Natural killer cell (primary cell): ENCODE data around the gene CAMTA1. TPM values are rescaled to one million over a fixed set of nuclear protein-coding genes. Genes with fewer than 3 reads are reported as not detected.

Source experiments
- ATAC-seq, 3 donors: fragments of 150-1000 bp in 2 of 3; fragments of 200-7000 bp in 1 of 3; cut with Tn5 transposase; 1 replicate in 1 of 3; 2 replicates in 2 of 3; pipeline ENCODE4 v1.10.0; 2021; ENCODE audit warnings: mild to moderate bottlenecking in 2 of 3, moderate library complexity in 2 of 3
- DNase-seq, 2 donors: peaks; one replicate each; pipeline versions ENCODE4 v3.0.0 to v3.0.0-alpha.2; 2013 to 2021; ENCODE audit warnings: mixed read lengths in 1 of 2
- H3K27ac ChIP-seq: one replicate; pipeline ENCODE4 v1.5.1; 2013; ENCODE audit warnings: mild to moderate bottlenecking, low read length
- H3K27me3 ChIP-seq: one replicate; pipeline ENCODE4 v1.6.1; 2013; ENCODE audit warnings: low read length; ENCODE audit not compliant: control insufficient read depth, insufficient read depth
- H3K36me3 ChIP-seq: one replicate; pipeline ENCODE4 v1.6.1; 2013; ENCODE audit warnings: low read length; ENCODE audit not compliant: control insufficient read depth, insufficient read depth
- H3K4me1 ChIP-seq: one replicate; pipeline ENCODE4 v1.6.1; 2013; ENCODE audit warnings: low read length; ENCODE audit not compliant: control insufficient read depth, insufficient read depth
- H3K4me3 ChIP-seq: one replicate; pipeline ENCODE4 v1.5.1; 2013; ENCODE audit warnings: low read length
- H3K9me3 ChIP-seq: one replicate; pipeline ENCODE4 v1.6.1; 2013; ENCODE audit warnings: low read length; ENCODE audit not compliant: control insufficient read depth, insufficient read depth
- H3K27ac Mint-ChIP-seq, 2 donors: one replicate each; pipeline ENCODE4 v1.8.0; 2022; ENCODE audit warnings: mild to moderate bottlenecking in 2 of 2, mixed read lengths in 2 of 2, moderate library complexity in 1 of 2
- H3K27me3 Mint-ChIP-seq, 2 donors: one replicate each; pipeline ENCODE4 v1.8.0; 2022; ENCODE audit warnings: low read depth in 2 of 2, mixed read lengths in 2 of 2
- H3K36me3 Mint-ChIP-seq: one replicate; pipeline ENCODE4 v1.8.0; 2022; ENCODE audit warnings: mixed read lengths
- H3K4me1 Mint-ChIP-seq, 2 donors: one replicate each; pipeline ENCODE4 v1.8.0; 2022; ENCODE audit warnings: mixed read lengths in 2 of 2
- H3K4me3 Mint-ChIP-seq: one replicate; pipeline ENCODE4 v1.8.0; 2022; ENCODE audit warnings: mild to moderate bottlenecking, moderate library complexity, mixed read lengths
- H3K9me3 Mint-ChIP-seq, 2 donors: one replicate each; pipeline ENCODE4 v1.8.0; 2022; ENCODE audit warnings: mixed read lengths in 2 of 2
- CTCF ChIP-seq: fragments of 200-600 bp; IDR thresholded peaks from one replicate; pipeline ENCODE4 v1.8.0; 2022; ENCODE audit warnings: antibody characterized with exemption
- WGBS: methylation state at CpG from one replicate; pipeline ENCODE4 v1.1.7; 2013; ENCODE audit warnings: missing lambda C conversion rate; ENCODE audit not compliant: insufficient coverage; 5-methylcytosine and 5-hydroxymethylcytosine counted together
- intact Hi-C: fragments of 100-400 bp; cut with micrococcal nuclease; formaldehyde crosslinking; loops from one replicate; pipeline ENCODE4 v1.14.2; 2022
- total RNA-seq, 4 donors: library from RNA; stranded (reverse); fragments of 120-200 nt in 1 of 4; gene quantifications; one replicate each; pipeline versions ENCODE4 v1.2.3 to v1.2.4, GENCODE V29; 2013 to 2022

The CAMTA1 gene
- total RNA-seq, 3 donors from 2014 or later (not counting 1 experiment from before 2014, with no cell fraction given) = 40.6 to 53.3 (median 44.9) TPM

DNA sequence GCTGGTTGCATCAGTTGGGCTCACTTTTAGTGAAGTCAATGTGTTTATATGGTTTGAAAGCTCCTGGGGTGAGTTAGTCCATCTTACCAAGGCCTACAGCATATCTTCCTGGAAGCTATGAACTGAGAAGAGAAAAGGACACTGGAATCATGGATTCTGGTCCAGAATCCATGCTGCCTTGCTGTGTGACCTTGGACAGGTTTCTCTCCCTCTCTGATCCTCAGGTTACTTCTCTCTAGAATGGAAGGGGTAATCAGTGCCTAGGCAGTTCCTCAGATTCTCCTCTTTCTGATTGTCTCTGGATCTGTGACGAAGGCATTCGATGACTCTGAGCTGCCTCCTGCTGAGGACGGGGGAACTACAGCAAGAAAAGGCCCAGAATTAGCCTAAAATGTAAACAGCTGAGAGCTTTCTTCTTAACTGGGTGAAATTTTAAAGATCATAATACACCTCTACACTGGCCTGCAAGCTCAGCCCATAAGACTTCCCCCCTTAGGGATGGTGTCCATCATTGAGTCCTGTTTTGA lies 560.9 kb downstream of the CAMTA1 start:
- no peaks in the 10 kb centered on the region for H3K9me3 Mint-ChIP-seq
- H3K4me3 Mint-ChIP-seq = no peak overlapping the region
- Histone ChIP-seq H3K4me3 (no peak overlapping the region), H3K9me3 (no peaks in the 10 kb centered on the region), H3K4me1 (no peaks in the 10 kb centered on the region), H3K36me3 (no peaks in the 10 kb centered on the region), H3K27ac (no peak overlapping the region), H3K27me3 (no peaks in the 10 kb centered on the region)
- H3K4me1 Mint-ChIP-seq = no peaks in the 10 kb centered on the region
- no peak for ATAC-seq
- intact Hi-C loops = no loop called here
- no peak overlapping the region for H3K27ac Mint-ChIP-seq
- H3K27me3 Mint-ChIP-seq = peaks cover 2 to 11% of the 10 kb centered on the region in 2 donors
- DNase-seq = no peak
- H3K36me3 Mint-ChIP-seq = no peaks in the 10 kb centered on the region
- no peak for TF ChIP-seq CTCF
- WGBS = 97% methylated on average over 3 of the region's 3 CpGs

GRCh38 chr1:7346600-7347570 lies 561.6 kb downstream of the CAMTA1 start:
- Histone ChIP-seq H3K4me1 (no peaks in the 10 kb centered on the region), H3K4me3 (no peak overlapping the region), H3K36me3 (no peaks in the 10 kb centered on the region), H3K9me3 (no peaks in the 10 kb centered on the region), H3K27me3 (no peaks in the 10 kb centered on the region), H3K27ac (no peak overlapping the region)
- intact Hi-C loops = no loop called here
- no peak for TF ChIP-seq CTCF
- whole genome bisulfite sequencing = 83% methylated on average over 24 of the region's 24 CpGs
- Mint-ChIP-seq H3K27ac (no peak overlapping the region), H3K4me3 (no peak overlapping the region), H3K9me3 (no peaks in the 10 kb centered on the region), H3K27me3 (peaks cover 2 to 11% of the 10 kb centered on the region in 2 donors), H3K36me3 (no peaks in the 10 kb centered on the region), H3K4me1 (no peaks in the 10 kb centered on the region)
- ATAC-seq = no peak
- no peak for DNase-seq

GRCh38 chr1:7348073-7348472 lies 562.8 kb downstream of the CAMTA1 start:
- DNase-seq (no peak), ATAC-seq (no peak)
- 76% methylated on average over 10 of the region's 10 CpGs for WGBS
- intact Hi-C loops = no loop called here
- Histone ChIP-seq H3K9me3 (no peaks in the 10 kb centered on the region), H3K27me3 (no peaks in the 10 kb centered on the region), H3K4me1 (no peaks in the 10 kb centered on the region), H3K27ac (no peak overlapping the region), H3K4me3 (no peak overlapping the region), H3K36me3 (no peaks in the 10 kb centered on the region)
- H3K36me3 Mint-ChIP-seq = no peaks in the 10 kb centered on the region
- H3K9me3 Mint-ChIP-seq = no peaks in the 10 kb centered on the region
- no peak overlapping the region for H3K4me3 Mint-ChIP-seq
- TF ChIP-seq CTCF = no peak
- no peaks in the 10 kb centered on the region for H3K4me1 Mint-ChIP-seq
- peaks cover 2 to 11% of the 10 kb centered on the region in 2 donors for H3K27me3 Mint-ChIP-seq
- H3K27ac Mint-ChIP-seq = no peak overlapping the region
